ENCODE data around the gene MFSD12.

DNA sequence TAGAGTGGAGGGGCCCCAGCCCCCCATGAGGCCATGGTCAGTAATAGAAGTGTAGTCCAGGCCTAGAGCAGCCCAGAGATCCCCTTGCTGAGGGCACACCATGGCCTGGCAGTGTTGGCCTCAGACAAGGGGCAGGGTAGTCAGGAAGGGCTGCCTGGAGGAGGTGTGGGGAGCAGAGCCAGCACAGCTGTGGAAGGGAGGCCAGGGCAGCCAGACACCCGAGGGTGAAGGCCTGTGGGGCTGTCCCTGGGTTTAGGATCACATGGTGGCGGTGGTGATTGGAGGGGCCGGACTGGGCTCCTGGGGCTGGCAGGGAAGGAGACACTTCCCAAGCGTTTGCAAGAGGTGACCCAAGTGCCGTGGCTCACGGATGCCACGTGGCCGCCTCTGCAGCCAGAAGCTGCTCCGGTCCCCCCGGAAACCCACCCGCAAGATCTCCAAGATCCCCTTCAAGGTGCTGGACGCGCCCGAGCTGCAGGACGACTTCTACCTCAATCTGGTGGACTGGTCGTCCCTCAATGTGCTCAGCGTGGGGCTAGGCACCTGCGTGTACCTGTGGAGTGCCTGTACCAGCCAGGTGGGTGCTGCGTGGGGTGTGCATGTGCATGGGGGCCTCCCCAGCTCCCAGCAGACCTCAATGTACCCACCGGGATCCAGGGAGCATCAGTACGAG, 30.0 kb downstream of the MFSD12 start:
- TF ChIP-seq EZH2 (IDR thresholded peaks at IDR 0.05; ENCODE audit: low read depth, unreplicated experiment) (no peak), POLR2AphosphoS5 (IDR thresholded peaks at IDR 0.05; ENCODE audit: low read depth) (no peak), NANOG (IDR thresholded peaks at IDR 0.05; ENCODE audit: borderline replicate concordance) (no peak), ZNF114 (CRISPR knock-in tag; IDR thresholded peaks at IDR 0.05) (no peak), CREB1 (CRISPR knock-in tag; IDR thresholded peaks at IDR 0.05; ENCODE audit: low read depth) (no peak), EZH2phosphoT487 (IDR thresholded peaks at IDR 0.05; ENCODE audit: unreplicated experiment) (no peak), JUNB (IDR thresholded peaks at IDR 0.05; ENCODE audit: unreplicated experiment) (no peak), ZNF331 (CRISPR knock-in tag; IDR thresholded peaks at IDR 0.05; ENCODE audit: low read depth) (no peak)
- TF ChIP-seq, protein P1, sequence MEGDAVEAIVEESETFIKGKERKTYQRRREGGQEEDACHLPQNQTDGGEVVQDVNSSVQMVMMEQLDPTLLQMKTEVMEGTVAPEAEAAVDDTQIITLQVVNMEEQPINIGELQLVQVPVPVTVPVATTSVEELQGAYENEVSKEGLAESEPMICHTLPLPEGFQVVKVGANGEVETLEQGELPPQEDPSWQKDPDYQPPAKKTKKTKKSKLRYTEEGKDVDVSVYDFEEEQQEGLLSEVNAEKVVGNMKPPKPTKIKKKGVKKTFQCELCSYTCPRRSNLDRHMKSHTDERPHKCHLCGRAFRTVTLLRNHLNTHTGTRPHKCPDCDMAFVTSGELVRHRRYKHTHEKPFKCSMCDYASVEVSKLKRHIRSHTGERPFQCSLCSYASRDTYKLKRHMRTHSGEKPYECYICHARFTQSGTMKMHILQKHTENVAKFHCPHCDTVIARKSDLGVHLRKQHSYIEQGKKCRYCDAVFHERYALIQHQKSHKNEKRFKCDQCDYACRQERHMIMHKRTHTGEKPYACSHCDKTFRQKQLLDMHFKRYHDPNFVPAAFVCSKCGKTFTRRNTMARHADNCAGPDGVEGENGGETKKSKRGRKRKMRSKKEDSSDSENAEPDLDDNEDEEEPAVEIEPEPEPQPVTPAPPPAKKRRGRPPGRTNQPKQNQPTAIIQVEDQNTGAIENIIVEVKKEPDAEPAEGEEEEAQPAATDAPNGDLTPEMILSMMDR (conservative IDR thresholded peaks at IDR 0.05; ENCODE audit: low read depth in 2 of 2): no peak
- TF ChIP-seq, protein P2, sequence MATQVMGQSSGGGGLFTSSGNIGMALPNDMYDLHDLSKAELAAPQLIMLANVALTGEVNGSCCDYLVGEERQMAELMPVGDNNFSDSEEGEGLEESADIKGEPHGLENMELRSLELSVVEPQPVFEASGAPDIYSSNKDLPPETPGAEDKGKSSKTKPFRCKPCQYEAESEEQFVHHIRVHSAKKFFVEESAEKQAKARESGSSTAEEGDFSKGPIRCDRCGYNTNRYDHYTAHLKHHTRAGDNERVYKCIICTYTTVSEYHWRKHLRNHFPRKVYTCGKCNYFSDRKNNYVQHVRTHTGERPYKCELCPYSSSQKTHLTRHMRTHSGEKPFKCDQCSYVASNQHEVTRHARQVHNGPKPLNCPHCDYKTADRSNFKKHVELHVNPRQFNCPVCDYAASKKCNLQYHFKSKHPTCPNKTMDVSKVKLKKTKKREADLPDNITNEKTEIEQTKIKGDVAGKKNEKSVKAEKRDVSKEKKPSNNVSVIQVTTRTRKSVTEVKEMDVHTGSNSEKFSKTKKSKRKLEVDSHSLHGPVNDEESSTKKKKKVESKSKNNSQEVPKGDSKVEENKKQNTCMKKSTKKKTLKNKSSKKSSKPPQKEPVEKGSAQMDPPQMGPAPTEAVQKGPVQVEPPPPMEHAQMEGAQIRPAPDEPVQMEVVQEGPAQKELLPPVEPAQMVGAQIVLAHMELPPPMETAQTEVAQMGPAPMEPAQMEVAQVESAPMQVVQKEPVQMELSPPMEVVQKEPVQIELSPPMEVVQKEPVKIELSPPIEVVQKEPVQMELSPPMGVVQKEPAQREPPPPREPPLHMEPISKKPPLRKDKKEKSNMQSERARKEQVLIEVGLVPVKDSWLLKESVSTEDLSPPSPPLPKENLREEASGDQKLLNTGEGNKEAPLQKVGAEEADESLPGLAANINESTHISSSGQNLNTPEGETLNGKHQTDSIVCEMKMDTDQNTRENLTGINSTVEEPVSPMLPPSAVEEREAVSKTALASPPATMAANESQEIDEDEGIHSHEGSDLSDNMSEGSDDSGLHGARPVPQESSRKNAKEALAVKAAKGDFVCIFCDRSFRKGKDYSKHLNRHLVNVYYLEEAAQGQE (IDR thresholded peaks at IDR 0.05; ENCODE audit: unreplicated experiment): no peak
- TF ChIP-seq, protein P3, sequence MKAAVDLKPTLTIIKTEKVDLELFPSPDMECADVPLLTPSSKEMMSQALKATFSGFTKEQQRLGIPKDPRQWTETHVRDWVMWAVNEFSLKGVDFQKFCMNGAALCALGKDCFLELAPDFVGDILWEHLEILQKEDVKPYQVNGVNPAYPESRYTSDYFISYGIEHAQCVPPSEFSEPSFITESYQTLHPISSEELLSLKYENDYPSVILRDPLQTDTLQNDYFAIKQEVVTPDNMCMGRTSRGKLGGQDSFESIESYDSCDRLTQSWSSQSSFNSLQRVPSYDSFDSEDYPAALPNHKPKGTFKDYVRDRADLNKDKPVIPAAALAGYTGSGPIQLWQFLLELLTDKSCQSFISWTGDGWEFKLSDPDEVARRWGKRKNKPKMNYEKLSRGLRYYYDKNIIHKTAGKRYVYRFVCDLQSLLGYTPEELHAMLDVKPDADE (IDR thresholded peaks at IDR 0.05): no peak
- TF ChIP-seq, protein P4, sequence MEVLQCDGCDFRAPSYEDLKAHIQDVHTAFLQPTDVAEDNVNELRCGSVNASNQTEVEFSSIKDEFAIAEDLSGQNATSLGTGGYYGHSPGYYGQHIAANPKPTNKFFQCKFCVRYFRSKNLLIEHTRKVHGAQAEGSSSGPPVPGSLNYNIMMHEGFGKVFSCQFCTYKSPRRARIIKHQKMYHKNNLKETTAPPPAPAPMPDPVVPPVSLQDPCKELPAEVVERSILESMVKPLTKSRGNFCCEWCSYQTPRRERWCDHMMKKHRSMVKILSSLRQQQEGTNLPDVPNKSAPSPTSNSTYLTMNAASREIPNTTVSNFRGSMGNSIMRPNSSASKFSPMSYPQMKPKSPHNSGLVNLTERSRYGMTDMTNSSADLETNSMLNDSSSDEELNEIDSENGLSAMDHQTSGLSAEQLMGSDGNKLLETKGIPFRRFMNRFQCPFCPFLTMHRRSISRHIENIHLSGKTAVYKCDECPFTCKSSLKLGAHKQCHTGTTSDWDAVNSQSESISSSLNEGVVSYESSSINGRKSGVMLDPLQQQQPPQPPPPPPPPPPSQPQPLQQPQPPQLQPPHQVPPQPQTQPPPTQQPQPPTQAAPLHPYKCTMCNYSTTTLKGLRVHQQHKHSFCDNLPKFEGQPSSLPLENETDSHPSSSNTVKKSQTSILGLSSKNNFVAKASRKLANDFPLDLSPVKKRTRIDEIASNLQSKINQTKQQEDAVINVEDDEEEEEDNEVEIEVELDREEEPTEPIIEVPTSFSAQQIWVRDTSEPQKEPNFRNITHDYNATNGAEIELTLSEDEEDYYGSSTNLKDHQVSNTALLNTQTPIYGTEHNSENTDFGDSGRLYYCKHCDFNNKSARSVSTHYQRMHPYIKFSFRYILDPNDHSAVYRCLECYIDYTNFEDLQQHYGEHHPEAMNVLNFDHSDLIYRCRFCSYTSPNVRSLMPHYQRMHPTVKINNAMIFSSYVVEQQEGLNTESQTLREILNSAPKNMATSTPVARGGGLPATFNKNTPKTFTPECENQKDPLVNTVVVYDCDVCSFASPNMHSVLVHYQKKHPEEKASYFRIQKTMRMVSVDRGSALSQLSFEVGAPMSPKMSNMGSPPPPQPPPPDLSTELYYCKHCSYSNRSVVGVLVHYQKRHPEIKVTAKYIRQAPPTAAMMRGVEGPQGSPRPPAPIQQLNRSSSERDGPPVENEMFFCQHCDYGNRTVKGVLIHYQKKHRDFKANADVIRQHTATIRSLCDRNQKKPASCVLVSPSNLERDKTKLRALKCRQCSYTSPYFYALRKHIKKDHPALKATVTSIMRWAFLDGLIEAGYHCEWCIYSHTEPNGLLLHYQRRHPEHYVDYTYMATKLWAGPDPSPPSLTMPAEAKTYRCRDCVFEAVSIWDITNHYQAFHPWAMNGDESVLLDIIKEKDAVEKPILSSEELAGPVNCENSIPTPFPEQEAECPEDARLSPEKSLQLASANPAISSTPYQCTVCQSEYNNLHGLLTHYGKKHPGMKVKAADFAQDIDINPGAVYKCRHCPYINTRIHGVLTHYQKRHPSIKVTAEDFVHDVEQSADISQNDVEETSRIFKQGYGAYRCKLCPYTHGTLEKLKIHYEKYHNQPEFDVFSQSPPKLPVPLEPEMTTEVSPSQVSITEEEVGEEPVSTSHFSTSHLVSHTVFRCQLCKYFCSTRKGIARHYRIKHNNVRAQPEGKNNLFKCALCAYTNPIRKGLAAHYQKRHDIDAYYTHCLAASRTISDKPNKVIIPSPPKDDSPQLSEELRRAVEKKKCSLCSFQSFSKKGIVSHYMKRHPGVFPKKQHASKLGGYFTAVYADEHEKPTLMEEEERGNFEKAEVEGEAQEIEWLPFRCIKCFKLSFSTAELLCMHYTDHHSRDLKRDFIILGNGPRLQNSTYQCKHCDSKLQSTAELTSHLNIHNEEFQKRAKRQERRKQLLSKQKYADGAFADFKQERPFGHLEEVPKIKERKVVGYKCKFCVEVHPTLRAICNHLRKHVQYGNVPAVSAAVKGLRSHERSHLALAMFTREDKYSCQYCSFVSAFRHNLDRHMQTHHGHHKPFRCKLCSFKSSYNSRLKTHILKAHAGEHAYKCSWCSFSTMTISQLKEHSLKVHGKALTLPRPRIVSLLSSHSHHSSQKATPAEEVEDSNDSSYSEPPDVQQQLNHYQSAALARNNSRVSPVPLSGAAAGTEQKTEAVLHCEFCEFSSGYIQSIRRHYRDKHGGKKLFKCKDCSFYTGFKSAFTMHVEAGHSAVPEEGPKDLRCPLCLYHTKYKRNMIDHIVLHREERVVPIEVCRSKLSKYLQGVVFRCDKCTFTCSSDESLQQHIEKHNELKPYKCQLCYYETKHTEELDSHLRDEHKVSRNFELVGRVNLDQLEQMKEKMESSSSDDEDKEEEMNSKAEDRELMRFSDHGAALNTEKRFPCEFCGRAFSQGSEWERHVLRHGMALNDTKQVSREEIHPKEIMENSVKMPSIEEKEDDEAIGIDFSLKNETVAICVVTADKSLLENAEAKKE (CRISPR knock-in tag; IDR thresholded peaks at IDR 0.05): no peak

Measured in GM23338 (cell line).